GM21528 (cell line): ENCODE data around the gene MIDN.

Experiments
- ATAC-seq: cut with Tn5 transposase; IDR thresholded peaks from one replicate; pipeline ENCODE4 v1.9.1; 2021; ENCODE audit warnings: mild to moderate bottlenecking, moderate library complexity; ENCODE audit not compliant: unreplicated experiment, low FRiP score

MIDN gene

GRCh38 chr19:1256646-1257474, 8.5 kb downstream of the MIDN start:
- ATAC-seq = no peak

GRCh38 chr19:1257475-1258162, 9.2 kb downstream of the MIDN start:
- ATAC-seq = no peak

- ATAC-seq = no peak
These were observed 9.7 kb downstream of the MIDN start for GRCh38 chr19:1258163-1258492.

GRCh38 chr19:1258707-1259205, 10.4 kb downstream of the MIDN start:
- ATAC-seq = no peak

GRCh38 chr19:1259206-1259875, 11.0 kb downstream of the MIDN start:
- ATAC-seq = no peak

GRCh38 chr19:1259876-1260748, 11.7 kb downstream of the MIDN start:
- ATAC-seq = peak; percentile 7

GRCh38 chr19:1260749-1261537, 12.6 kb downstream of the MIDN start:
- ATAC-seq = peak; percentile 44

GRCh38 chr19:1261538-1261797, 13.1 kb downstream of the MIDN start:
- ATAC-seq = no peak

- ATAC-seq = no peak
These were observed 13.6 kb downstream of the MIDN start for GRCh38 chr19:1261798-1262622.

- ATAC-seq = no peak
These were observed 14.3 kb downstream of the MIDN start for GRCh38 chr19:1262623-1263123.

GRCh38 chr19:1263188-1263587, 14.8 kb downstream of the MIDN start:
- ATAC-seq = no peak

- ATAC-seq = no peak
These were observed 16.6 kb downstream of the MIDN start for GRCh38 chr19:1264801-1265614.

- no peak for ATAC-seq
These were observed 17.3 kb downstream of the MIDN start for GRCh38 chr19:1265615-1266128.

GRCh38 chr19:1266129-1266915, 17.9 kb downstream of the MIDN start:
- ATAC-seq = peak; percentile 34

GRCh38 chr19:1266916-1267476, 18.6 kb downstream of the MIDN start:
- peak; percentile 11 for ATAC-seq

GRCh38 chr19:1267477-1268225, 19.3 kb downstream of the MIDN start:
- ATAC-seq = no peak
